OCI-LY1 (cell line): ENCODE data around the gene TIMP3.

ENCODE experiments used
- CTCF ChIP-seq: fragments of 200-600 bp; sonication (generic), shearing (Covaris generic); IDR thresholded peaks from 2 replicates; pipeline ENCODE4 v1.5.1; 2017; ENCODE audit warnings: mild to moderate bottlenecking, antibody characterized with exemption, low read length, moderate library complexity, mixed read lengths
- EZH2 ChIP-seq: fragments of 200-600 bp; sonication (generic), shearing (Covaris generic); IDR thresholded peaks from 2 replicates; pipeline ENCODE4 v1.8.0; 2017; ENCODE audit warnings: borderline replicate concordance, mixed run types, mild to moderate bottlenecking, antibody characterized with exemption, low read length, moderate library complexity, mixed read lengths

DNA sequence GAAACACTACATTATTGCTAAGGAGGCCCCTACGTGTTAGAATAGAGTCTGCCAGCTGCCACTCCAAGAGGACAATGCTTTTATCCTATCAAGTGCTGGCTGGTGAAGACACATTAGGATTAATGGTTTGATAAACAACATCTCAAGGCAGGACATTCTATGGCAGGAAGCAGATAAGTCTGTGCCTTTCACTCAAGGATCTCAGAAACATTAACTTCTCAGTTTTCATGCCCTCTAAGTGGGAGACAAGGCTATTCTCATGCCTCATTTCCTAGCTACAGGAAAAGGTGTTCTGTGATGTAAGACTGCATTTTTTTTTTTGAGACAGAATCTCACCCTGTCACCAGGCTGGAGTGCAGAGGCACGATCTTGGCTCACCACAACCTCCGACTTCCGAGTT lies 23.5 kb upstream of the TIMP3 start:
- no peak for TF ChIP-seq CTCF
- no peak for TF ChIP-seq EZH2
